HG02938 (cell line): Measurements from ENCODE around the gene SULT2B1.
"Not testable (repeated sequence)": the region's sequence is repeated elsewhere in the genome, so short reads cannot be mapped to it uniquely, and the experiment has no call there.

ENCODE experiments used
- ATAC-seq: cut with Tn5 transposase; IDR thresholded peaks from one replicate; pipeline ENCODE4 v1.9.1; 2021; ENCODE audit warnings: mild to moderate bottlenecking, moderate library complexity; ENCODE audit not compliant: unreplicated experiment

Gene SULT2B1

DNA sequence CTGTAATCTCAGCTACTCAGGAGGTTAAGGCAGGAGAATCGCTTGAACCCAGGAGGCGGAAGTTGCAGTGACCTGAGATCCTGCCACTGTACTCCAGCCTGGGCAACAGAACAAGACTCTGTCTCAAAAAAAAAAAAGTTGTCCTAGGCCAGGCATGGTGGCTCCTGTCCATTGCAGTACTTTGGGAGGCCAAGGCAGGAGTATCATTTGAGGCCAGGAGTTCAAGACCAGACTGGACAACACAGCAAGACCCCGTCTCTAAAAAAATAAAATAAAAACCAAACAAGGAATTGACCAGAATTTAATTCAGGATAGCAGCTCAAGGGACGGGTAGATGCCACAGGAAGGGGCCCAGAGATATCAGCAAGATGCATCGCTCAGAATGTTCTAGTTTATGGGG lies 4.9 kb downstream of the SULT2B1 start:
- ATAC-seq: no peak

DNA sequence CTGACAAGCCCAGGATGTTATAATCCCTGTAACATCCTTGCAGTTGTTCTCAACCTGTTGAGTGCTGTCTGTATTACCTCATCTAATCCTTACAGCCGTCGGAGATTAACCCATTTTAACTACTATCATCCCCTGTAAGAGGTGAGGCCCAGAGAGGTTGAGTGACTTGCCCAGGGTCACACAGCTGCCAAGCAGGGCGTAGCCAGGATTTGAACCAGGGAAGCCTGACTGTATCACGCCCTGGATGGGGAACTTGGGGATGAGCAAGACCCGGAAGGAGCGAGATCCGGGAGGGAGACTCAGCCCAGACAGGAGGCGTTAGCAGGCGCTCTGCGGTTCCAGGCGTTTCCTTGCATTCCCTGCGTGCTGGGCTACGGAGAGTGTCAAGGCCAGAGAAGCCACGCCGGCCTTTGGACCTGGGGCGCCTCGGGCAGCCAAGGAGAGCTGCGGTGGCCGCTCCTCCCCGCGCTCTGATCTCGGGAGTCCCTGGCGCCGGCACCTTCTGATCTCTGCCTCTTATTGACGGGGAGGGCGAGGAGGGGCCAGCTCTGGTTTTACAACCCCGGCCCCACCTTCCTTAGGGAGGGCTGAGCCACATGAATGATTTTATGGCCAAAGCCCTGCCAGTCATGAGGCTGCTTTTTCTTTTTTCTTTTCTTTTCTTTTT lies 6.2 kb downstream of the SULT2B1 start:
- ATAC-seq: no peak

- no peak for ATAC-seq
These were observed 8.1 kb downstream of the SULT2B1 start for GRCh38 chr19:48560095-48560530.

DNA sequence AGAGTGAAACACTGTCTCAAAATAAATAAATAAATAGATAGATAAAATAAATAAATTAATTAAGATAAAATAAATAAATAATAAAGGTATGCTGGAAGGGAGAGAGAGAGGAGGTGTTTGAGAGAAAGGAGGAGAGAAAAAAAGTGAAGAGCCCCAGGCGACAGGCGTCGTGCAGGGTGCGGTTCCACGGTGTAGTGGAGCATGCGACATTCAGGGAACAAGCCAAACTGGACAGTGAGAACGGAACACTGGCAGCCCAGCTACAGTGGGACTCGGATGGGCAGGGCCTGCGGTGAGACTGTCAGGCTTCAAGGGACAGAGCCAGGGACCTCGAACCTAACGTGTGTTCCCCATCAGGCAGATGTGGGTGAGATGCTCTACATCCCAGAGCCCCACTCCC lies 9.4 kb downstream of the SULT2B1 start:
- no peak for ATAC-seq

DNA sequence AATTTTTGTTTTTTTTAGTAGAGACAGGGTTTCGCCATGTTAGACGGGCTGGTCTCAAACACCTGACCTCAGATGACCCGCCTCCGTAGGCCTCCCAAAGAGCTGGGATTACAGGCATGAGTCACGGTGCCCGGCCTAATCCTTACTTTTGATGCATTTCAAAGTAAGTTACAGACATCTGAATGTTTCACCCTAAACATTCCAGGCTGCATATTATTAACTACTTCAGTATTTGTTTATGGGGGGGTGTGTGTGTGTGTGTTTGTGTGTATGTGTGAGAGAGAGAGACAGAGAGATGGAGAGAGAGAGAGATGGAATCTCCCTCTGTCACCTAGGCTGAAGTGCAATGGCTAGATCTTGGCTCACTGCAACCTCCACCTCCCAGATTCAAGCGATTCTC lies 13.1 kb downstream of the SULT2B1 start:
- ATAC-seq: no peak

- ATAC-seq: no peak
These were observed 16.4 kb downstream of the SULT2B1 start for GRCh38 chr19:48568345-48568886.

GRCh38 chr19:48569814-48570213 lies 17.8 kb downstream of the SULT2B1 start:
- no peak for ATAC-seq

DNA sequence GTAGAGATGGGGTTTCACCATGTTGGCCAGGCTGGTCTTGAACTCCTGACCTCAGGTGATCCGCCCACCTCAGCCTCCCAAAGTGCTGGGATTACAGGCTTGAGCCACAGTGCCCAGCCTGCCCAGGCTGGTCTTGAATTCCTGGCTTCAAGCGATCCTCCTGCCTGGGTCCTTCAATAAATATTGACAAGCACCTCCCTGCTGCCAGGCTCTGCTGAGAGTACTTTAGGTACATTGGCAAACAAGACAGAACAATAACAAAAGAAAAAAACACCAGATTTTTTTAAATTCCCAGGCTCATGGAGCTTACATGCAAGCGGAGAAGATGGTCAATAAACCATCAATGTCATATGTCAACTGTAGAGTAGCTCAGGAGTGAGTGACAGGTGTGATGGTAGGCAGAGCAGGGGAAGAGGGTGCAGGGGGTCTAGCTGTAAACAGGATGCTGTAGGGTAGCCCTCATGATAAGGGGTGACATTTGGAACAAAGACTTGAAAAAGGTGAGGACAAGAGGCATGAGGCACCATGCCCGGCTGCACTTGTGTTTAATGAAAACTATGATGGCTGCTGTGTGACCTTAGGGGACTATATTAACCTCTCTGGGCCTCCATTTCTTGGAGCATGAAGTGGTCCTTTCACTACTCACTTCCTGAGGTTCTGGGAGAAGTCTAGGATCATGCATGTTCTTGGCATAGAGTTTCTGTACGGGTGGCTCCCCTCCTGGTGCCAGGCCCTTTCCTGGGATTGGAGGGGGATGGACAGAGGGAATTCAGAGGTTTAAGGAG lies 19.6 kb downstream of the SULT2B1 start:
- ATAC-seq: no peak

GRCh38 chr19:48573163-48573505 lies 21.2 kb downstream of the SULT2B1 start:
- no peak for ATAC-seq

- ATAC-seq: no peak
These were observed 24.1 kb downstream of the SULT2B1 start for GRCh38 chr19:48575931-48576622.

DNA sequence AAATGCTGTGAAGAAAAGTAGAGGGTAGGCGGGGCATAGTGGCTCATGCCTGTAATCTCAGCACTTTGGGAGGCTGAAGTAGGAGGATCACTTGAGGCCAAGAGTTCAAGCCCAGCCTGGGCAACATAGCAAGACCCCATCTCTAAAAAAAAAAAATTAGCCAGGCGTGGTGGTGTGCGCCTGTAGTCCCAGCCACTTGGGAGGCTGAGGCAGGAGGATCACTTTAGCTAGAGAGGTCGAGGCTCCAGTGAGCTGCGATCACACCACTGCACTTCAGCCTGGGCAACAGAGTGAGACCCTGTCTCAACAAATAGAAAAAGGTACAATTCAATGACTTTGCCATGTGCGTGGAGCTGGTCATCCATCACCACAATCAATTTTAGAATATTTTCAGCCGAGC lies 25.9 kb downstream of the SULT2B1 start:
- not testable (repeated sequence) for ATAC-seq

DNA sequence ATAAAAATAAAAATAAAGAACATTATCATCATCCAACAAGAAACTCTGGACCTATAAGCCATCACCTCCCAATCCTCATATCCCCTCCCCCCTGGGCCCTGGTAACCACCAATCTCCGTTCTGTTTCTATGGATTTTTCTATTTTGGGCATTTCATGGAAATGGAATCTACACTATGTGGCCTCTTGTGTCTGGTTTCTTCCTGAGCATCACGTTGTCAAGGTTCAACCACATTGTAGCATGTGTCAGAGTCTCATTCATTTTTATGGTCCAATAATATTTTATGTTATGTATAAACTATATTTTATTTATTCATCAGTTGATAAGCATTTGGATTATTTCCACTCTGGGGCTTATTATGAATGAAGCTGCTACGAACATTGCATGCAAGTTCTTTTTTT lies 26.9 kb downstream of the SULT2B1 start:
- no peak for ATAC-seq

DNA sequence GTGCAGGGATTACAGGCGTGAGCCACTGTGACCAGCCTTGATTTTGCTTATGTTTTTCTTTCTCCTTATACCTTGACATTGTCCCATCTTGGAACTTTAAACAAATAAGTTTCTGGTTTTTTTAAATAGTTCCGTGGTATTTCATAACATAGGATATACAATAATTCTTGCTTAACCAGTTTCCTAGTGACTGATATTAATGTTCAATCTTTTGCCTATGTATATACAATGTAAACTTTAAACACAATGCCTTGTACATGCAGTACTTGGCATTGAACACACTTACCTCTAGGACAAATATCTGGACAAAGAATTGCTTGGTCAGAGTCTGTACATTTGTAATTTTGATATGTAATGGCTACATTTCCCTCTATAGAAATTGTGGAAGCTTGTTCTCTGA lies 30.2 kb downstream of the SULT2B1 start:
- ATAC-seq: no peak

GRCh38 chr19:48587387-48587786 lies 35.4 kb downstream of the SULT2B1 start:
- ATAC-seq: no peak

DNA sequence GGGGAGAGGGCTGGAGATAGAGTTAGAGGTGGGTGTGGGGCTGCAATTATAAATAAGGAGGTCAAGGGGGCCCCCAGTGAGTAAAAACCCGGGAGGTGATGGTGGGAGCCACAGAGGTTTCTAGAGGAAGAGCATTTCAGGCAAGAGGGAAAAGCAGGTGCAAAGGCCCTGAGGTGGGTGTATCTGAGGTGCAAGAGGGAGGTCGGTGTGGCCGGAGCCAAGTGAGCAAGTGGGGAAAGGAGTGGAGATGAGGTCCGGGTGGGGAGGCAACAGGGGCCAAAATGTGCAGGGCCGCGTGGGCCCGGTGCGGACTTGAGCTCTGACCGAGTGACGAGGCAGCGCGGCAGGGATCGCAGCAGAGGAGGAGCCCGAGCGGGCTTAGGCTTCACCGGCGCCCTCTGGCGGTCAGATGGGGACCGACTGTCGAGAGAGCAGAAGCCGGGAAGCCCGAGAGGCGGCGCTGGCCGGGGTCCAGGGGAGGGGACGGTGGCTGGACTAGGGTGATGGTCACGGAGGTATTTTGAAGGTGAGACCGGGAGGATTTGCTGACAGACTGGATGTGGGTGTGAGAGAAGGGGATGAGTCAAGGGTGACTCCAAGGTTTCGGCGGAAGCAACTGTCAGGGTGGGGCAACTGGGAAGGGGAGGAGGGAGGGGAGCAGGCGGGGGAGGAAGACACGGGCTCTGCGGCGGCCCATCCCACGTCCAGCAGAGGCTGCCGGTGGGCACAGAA lies 36.9 kb downstream of the SULT2B1 start:
- ATAC-seq: no peak

- ATAC-seq: no peak
These were observed 39.0 kb downstream of the SULT2B1 start for GRCh38 chr19:48591021-48591420.

- ATAC-seq: no peak
These were observed 43.2 kb downstream of the SULT2B1 start for GRCh38 chr19:48595171-48595570.

DNA sequence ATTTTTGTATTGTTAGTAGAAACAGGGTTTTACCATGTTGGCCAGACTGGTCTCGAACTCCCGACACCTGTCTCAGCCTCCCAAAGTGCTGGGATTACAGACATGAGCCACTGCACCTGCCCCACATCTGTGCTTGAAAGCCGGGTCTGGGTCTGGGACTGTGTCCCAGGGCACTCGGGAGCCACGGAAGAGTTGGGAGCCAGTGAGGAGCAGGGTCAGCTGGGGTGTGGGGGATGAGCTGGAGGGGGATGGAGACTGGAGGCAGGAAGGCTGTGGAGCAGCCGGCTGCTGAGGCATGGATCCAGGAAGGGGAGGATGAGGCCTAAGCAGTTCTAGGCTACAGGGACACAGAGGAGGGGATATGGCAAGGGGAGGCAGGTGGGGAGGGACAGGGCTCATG lies 43.9 kb downstream of the SULT2B1 start:
- no peak for ATAC-seq

DNA sequence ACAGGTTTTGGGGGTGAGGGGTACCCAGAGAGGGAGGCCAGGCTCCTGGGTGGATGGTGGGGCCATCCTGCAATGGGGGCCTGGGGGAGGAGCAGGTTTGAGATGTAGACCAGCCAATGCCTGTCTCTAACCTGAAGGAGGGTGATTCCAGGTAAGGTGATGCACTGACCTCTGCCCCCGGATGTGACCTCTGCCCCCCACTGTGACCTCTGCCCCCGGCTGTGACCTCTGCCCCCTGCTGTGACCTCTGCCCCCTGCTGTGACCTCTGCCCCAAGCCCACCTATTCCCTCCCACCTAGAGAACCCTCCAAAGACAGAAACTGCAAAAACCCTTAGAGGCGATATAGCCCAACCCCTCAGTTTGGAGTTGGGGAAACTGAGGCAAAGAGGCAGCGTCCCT lies 44.3 kb downstream of the SULT2B1 start:
- ATAC-seq: no peak

DNA sequence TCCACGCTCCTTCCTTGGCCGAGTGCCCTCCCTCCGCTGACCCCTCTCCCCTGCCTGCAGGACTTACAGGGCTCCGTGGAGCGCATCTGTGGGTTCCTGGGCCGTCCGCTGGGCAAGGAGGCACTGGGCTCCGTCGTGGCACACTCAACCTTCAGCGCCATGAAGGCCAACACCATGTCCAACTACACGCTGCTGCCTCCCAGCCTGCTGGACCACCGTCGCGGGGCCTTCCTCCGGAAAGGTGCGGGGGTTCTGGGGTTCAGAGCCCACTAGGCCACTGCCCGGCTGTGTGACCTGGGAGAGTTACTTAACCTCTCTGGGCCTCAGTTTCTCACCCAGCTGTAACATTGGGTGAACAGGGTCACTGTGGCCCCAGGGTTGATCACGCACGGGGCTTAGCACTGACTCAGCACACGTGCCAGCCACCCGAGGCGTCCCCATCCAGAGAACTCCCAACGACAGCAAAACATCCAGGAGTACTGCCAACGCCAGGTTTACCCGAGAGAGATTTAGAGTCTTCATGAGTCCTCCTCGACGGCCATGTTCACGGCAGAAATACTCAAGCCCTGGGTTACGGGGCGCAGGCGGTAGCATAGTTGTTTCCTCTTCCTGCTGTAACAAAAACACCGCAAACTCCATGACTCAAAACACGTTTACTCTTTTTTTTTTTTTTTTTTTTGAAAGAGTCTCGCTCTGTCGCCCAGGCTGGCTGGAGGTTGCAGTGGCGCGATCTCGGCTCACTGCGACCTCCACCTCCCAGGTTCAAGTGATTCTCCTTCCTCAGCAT lies 44.9 kb downstream of the SULT2B1 start:
- ATAC-seq: no peak
